Natural killer cell treated with Interleukin-12 subunit alpha and Interleukin-12 subunit beta and Interleukin-15 and Interleukin-18, amount 100 ng/mL, for 72 hours (primary cell): ENCODE data around the gene SFSWAP. TPM values are rescaled to one million over a fixed set of nuclear protein-coding genes. Genes with fewer than 3 reads are reported as not detected.
"Not testable (repeated sequence)": the region's sequence is repeated elsewhere in the genome, so short reads cannot be mapped to it uniquely, and the experiment has no call there.

Experiments used
- ATAC-seq, 2 donors: fragments of 150-1000 bp; cut with Tn5 transposase in 1 of 2; sonication (Bioruptor Pico), chemical (Tn5 transposase) in 1 of 2; 2 replicates each; pipeline ENCODE4 v1.10.0; 2021
- DNase-seq: peaks from one replicate; pipeline ENCODE4 v3.0.0; 2022; ENCODE audit warnings: low spot score
- H3K27ac Mint-ChIP-seq, 2 donors: 1 replicate in 1 of 2; 2 replicates in 1 of 2; pipeline ENCODE4 v1.8.0; 2022; ENCODE audit warnings: mixed read lengths in 2 of 2, mild to moderate bottlenecking in 1 of 2, moderate library complexity in 1 of 2
- H3K27me3 Mint-ChIP-seq, 2 donors: 1 replicate in 1 of 2; 2 replicates in 1 of 2; pipeline ENCODE4 v1.8.0; 2022; ENCODE audit warnings: mixed read lengths in 2 of 2
- H3K36me3 Mint-ChIP-seq: one replicate; pipeline ENCODE4 v1.8.0; 2022; ENCODE audit warnings: mixed read lengths
- H3K4me1 Mint-ChIP-seq, 2 donors: 1 replicate in 1 of 2; 2 replicates in 1 of 2; pipeline ENCODE4 v1.8.0; 2022; ENCODE audit warnings: low read depth in 2 of 2, mixed read lengths in 2 of 2, mild to moderate bottlenecking in 1 of 2
- H3K4me3 Mint-ChIP-seq: one replicate; pipeline ENCODE4 v1.8.0; 2022; ENCODE audit warnings: mixed read lengths
- H3K9me3 Mint-ChIP-seq: 2 replicates; pipeline ENCODE4 v1.8.0; 2022; ENCODE audit warnings: mixed read lengths
- total RNA-seq, 2 donors: library from RNA; stranded (reverse); gene quantifications; one replicate each; pipeline ENCODE4 v1.2.3, GENCODE V29; 2022

SFSWAP gene
- total RNA-seq, 2 donors from 2014 or later = 64.9 to 91.6 TPM

GRCh38 chr12:131775392-131776236, 64.7 kb downstream of the SFSWAP start:
- Mint-ChIP-seq H3K9me3 (no peaks in the 10 kb centered on the region), H3K4me3 (no peak overlapping the region), H3K36me3 (peaks cover 18% of the 10 kb centered on the region), H3K27ac (no peak overlapping the region), H3K27me3 (no peaks in the 10 kb centered on the region), H3K4me1 (peaks cover 5 to 12% of the 10 kb centered on the region in 2 donors)
- ATAC-seq (no peak), DNase-seq (no peak)

- Mint-ChIP-seq H3K27me3 (no peaks in the 10 kb centered on the region), H3K9me3 (no peaks in the 10 kb centered on the region), H3K27ac (no peak overlapping the region), H3K4me1 (peaks cover 5 to 12% of the 10 kb centered on the region in 2 donors), H3K36me3 (peaks cover 12% of the 10 kb centered on the region), H3K4me3 (no peak overlapping the region)
- no peak for DNase-seq
- ATAC-seq = no peak
These were observed 65.5 kb downstream of the SFSWAP start for GRCh38 chr12:131776237-131776889.

GRCh38 chr12:131777269-131777668, 66.4 kb downstream of the SFSWAP start:
- H3K27me3 Mint-ChIP-seq, ATAC-seq, H3K36me3 Mint-ChIP-seq, H3K9me3 Mint-ChIP-seq, DNase-seq, H3K4me3 Mint-ChIP-seq, H3K27ac Mint-ChIP-seq: not testable (repeated sequence)
- peaks cover 5 to 12% of the 10 kb centered on the region in 2 donors for H3K4me1 Mint-ChIP-seq

- no peak overlapping the region for H3K27ac Mint-ChIP-seq
- H3K4me3 Mint-ChIP-seq = no peak overlapping the region
- no peaks in the 10 kb centered on the region for H3K27me3 Mint-ChIP-seq
- no peaks in the 10 kb centered on the region for H3K9me3 Mint-ChIP-seq
- peaks cover 6% of the 10 kb centered on the region for H3K36me3 Mint-ChIP-seq
- ATAC-seq = no peak
- H3K4me1 Mint-ChIP-seq = peaks cover 0 to 3% of the 10 kb centered on the region in 2 donors
- DNase-seq = no peak
These were observed 68.1 kb downstream of the SFSWAP start for GRCh38 chr12:131779027-131779426.

- DNase-seq (no peak), ATAC-seq (no peak)
- H3K36me3 Mint-ChIP-seq = peaks cover 12% of the 10 kb centered on the region
- no peak overlapping the region for H3K27ac Mint-ChIP-seq
- H3K27me3 Mint-ChIP-seq = no peaks in the 10 kb centered on the region
- peaks cover 0 to 3% of the 10 kb centered on the region in 2 donors for H3K4me1 Mint-ChIP-seq
- no peak overlapping the region for H3K4me3 Mint-ChIP-seq
- H3K9me3 Mint-ChIP-seq = no peaks in the 10 kb centered on the region
These were observed 71.2 kb downstream of the SFSWAP start for GRCh38 chr12:131782061-131782460.

GRCh38 chr12:131783915-131784541, 73.1 kb downstream of the SFSWAP start:
- H3K36me3 Mint-ChIP-seq = peaks cover 6% of the 10 kb centered on the region
- no peak for ATAC-seq

GRCh38 chr12:131784909-131785762, 74.2 kb downstream of the SFSWAP start:
- ATAC-seq = no peak
- Mint-ChIP-seq H3K27me3 (no peaks in the 10 kb centered on the region), H3K9me3 (no peaks in the 10 kb centered on the region), H3K36me3 (peaks cover 6% of the 10 kb centered on the region), H3K4me3 (no peak overlapping the region), H3K27ac (peak overlapping the region in 1 of 2 donors; percentile 20), H3K4me1 (no peaks in the 10 kb centered on the region)
- no peak for DNase-seq

More at GRCh38 chr12:131783915-131784541, 73.1 kb downstream of the SFSWAP start:
- Mint-ChIP-seq H3K9me3 (no peaks in the 10 kb centered on the region), H3K4me1 (peaks cover 0 to under 1% of the 10 kb centered on the region in 2 donors), H3K4me3 (no peak overlapping the region), H3K27me3 (no peaks in the 10 kb centered on the region), H3K27ac (peak overlapping the region in 1 of 2 donors; percentile 43)
- DNase-seq = no peak

- Mint-ChIP-seq H3K9me3 (no peaks in the 10 kb centered on the region), H3K4me1 (no peaks in the 10 kb centered on the region), H3K27ac (peak overlapping the region in 1 of 2 donors; percentile 20), H3K27me3 (no peaks in the 10 kb centered on the region), H3K4me3 (no peak overlapping the region), H3K36me3 (peaks cover 6% of the 10 kb centered on the region)
- no peak for ATAC-seq
- no peak for DNase-seq
These were observed 75.0 kb downstream of the SFSWAP start for GRCh38 chr12:131785763-131786330.

- no peaks in the 10 kb centered on the region for H3K27me3 Mint-ChIP-seq
- H3K9me3 Mint-ChIP-seq = no peaks in the 10 kb centered on the region
- peaks cover 6% of the 10 kb centered on the region for H3K36me3 Mint-ChIP-seq
- H3K4me3 Mint-ChIP-seq = no peak overlapping the region
- peak; percentile 24 to 41 for ATAC-seq
- H3K4me1 Mint-ChIP-seq = no peaks in the 10 kb centered on the region
- H3K27ac Mint-ChIP-seq = no peak overlapping the region
- no peak for DNase-seq
These were observed 75.4 kb downstream of the SFSWAP start for GRCh38 chr12:131786331-131786730.

- DNase-seq (no peak), ATAC-seq (no peak)
- no peak overlapping the region for H3K27ac Mint-ChIP-seq
- peaks cover 6% of the 10 kb centered on the region for H3K36me3 Mint-ChIP-seq
- H3K4me3 Mint-ChIP-seq = no peak overlapping the region
- no peaks in the 10 kb centered on the region for H3K4me1 Mint-ChIP-seq
- no peaks in the 10 kb centered on the region for H3K9me3 Mint-ChIP-seq
- no peaks in the 10 kb centered on the region for H3K27me3 Mint-ChIP-seq
These were observed 76.3 kb downstream of the SFSWAP start for GRCh38 chr12:131787143-131787660.

- DNase-seq = no peak
- Mint-ChIP-seq H3K36me3 (peaks cover 6% of the 10 kb centered on the region), H3K27me3 (no peaks in the 10 kb centered on the region), H3K27ac (no peak overlapping the region), H3K4me3 (no peak overlapping the region), H3K4me1 (no peaks in the 10 kb centered on the region), H3K9me3 (no peaks in the 10 kb centered on the region)
- ATAC-seq = no peak
These were observed 77.2 kb downstream of the SFSWAP start for GRCh38 chr12:131788070-131788469.

- no peaks in the 10 kb centered on the region for H3K27me3 Mint-ChIP-seq
- H3K4me1 Mint-ChIP-seq = no peaks in the 10 kb centered on the region
- peaks cover 6% of the 10 kb centered on the region for H3K36me3 Mint-ChIP-seq
- ATAC-seq = no peak
- DNase-seq = no peak
- no peak overlapping the region for H3K27ac Mint-ChIP-seq
- no peaks in the 10 kb centered on the region for H3K9me3 Mint-ChIP-seq
- no peak overlapping the region for H3K4me3 Mint-ChIP-seq
These were observed 78.7 kb downstream of the SFSWAP start for GRCh38 chr12:131789638-131790037.
